NCI-H187 (cell line): Measurements from ENCODE around the gene BANP.
"Not testable (repeated sequence)": the region's sequence is repeated elsewhere in the genome, so short reads cannot be mapped to it uniquely, and the experiment has no call there.

Source experiments
- DNase-seq, 2 experiments: peaks; one replicate each; lab custom pipeline; 2025; lab: John Stamatoyannopoulos, UW

BANP gene

DNA sequence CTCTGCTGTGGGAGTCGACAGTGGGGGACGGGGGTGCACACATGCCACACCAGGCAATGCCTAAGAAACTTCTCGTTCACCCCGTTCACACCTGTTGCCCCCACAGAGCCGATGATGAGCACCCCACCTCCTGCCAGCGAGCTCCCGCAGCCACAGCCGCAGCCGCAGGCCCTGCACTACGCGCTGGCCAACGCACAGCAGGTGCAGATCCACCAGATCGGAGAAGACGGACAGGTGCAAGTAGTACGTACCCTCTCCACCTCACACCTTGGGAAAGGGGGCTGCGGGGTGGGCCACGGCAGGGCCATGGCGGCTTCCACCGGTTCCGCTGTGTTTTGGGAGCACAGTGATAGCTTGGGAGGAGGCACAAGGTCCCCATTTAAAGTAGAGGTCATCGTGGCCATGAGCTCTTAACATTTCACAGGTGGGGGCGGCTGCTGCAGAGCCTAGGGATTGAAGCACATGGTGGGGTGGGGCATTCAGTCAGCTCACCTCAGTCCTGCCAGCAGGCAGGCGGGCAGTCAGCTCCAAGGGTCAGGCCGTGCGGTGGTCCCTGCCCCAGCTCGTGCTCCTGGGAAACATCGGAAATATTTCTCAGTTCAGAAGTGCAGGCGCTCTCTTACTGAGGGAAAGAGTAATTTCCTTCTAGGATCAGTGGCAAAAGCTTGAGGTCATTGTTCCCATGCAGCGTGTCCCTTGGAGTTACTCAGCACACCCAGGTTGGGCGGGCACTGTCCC lies 81.9 kb downstream of the BANP start:
- DNase-seq = not testable (repeated sequence)

DNA sequence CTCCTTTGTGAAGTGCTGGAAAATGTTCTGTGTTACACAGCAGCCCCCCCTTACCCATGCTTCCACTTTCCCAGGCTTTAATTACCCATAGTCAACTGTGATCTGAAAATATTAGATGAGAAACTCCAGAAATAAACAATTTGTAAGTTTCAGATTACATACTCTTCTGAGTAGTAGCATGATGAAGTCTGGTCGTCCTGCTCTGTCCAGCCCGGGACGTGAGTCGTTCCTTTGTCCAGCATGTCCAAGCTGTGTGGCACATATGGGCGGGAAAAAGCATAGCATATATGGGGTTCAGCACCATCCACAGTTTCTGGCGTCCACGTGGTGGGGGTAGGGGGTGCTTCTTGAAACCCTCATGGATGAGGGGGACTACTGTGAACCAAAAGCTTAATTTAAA lies 83.5 kb downstream of the BANP start:
- DNase-seq = no peak

DNA sequence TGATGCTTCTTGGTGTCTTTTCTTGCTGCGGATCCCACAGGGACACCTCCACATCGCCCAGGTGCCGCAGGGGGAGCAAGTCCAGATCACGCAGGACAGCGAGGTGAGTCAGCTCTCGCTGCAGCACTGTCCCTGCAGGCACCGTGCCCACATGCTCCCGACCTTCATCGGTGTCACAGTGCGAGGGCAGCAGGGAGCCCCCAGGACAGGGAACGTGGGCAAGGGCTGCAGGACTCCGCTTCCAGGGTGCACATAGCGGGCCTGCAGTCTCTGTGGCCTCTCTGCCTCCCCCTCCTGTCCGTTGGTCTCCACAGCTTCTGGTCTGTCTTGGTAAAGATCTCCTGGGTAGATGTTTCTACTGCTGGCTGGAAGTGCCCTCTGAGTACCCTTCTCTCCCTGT lies 84.1 kb downstream of the BANP start:
- DNase-seq = no peak

DNA sequence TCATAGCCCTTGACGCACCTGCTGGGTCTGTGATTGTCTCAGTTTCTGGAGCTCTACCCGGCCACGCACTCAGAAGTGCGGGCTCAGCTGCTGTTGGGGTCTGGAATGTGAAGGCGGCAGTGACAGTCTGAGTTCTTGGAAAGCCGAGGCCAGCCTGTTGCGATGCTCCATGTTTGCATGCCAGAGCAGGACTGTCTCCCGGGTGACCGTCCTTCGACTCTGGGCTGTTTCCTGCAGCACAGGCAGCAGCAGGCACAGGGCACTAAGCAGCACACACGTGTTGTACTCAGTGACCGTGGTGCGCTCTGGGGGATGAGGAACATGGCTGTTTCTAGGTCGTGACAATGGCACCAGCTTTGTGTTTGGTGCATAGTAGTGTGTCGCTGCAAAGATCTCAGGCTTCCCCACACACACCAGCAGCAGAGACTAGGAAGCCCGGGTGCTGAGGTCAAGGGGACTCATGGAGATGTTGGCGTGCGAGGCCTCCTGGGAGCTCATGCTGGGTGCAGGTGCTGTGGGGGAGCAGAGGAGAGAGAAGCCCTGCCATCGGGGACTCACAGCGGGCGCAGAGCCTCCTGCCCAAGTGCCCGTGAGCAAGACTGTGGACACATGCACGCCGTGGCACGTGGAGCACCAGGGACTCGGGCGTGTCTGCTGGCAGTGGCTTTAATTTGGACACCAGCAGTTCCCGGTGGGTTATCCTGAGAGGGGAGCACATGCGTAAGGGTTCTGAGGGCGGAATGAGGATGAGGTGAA lies 84.8 kb downstream of the BANP start:
- DNase-seq = not testable (repeated sequence)

DNA sequence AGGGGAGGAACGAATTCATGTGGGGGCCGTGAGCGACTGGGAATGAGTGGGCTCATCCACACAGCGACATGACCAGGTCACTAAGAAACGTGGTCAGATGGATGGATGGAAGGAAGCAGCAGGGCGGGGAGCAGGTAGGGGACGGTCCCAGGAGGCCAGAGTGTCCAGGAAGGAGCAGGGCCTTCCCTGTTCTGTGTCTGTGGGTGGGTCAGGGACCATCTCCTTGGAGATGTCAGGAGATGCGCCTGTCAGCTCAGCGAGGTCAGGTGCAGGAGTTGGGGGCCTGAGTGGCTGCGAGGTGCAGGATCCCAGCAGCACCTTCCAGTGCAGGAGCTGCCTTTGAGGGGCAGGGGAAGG lies 85.4 kb downstream of the BANP start:
- DNase-seq = not testable (repeated sequence)

DNA sequence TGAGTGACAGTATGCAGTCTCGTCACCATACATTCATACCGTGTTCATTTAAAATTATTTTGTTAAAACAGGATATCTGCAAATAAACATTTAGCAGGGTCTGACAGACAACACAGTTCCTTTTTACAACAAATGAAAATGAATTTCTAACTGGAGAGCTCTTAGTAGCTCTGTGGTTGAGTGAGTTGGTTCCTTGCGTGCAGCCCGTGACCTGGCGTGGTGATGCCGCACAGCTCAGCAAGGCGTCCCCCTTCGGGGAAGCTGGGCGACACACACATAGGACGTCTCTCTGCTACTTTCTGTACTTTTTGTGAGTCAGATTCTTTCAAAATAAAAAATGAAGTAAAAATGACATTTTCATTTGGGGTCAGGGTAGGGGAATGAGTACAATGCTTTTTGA lies 86.1 kb downstream of the BANP start:
- not testable (repeated sequence) for DNase-seq

DNA sequence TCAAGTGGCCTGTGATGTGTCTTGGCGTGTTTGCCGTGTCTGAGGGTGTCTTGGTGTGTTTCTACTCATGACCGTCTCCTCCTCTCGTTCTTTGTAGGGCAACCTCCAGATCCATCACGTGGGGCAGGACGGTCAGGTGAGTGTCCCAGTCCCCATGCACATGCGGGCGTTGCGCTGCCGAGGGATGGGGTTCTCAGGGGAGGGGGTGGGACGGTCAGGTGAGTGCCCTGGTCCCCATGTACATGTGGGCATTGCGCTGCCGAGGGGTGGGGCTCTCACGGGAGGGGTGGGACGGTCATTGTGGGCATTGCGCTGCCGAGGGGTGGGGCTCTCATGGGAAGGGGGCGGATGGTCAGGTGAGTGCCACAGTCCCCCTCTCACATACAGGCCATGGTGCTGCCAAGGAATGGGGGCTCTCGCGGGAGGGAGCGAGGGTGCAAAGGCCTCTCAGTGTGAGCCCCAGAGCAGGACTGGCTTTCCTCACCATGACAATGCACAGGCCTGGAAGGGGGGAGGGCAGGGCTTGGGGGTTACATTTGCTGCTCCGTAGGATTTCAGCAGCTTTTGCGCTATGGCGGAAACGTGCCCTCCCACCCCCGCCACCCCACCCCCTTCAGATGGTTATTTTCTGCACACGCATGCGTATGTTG lies 86.8 kb downstream of the BANP start:
- DNase-seq = not testable (repeated sequence)

DNA sequence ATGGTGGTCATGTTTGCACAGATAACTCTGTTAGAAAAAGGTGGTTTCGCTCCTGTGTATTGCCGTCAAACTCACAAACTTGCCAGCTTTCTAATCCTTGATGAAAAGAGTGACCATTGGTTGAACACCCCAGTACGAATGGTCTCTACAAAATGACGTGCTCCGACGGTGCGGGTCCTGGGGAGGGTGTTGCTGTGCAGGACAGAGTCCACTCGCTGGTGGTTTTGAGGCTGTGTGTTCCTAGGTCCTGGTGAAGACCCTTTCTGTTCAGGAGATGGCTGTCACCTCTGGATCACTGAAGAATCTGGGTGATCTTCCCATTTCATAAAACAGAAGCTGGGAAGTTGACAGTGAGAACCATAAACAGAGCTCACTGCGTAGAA lies 87.3 kb downstream of the BANP start:
- DNase-seq = not testable (repeated sequence)

DNA sequence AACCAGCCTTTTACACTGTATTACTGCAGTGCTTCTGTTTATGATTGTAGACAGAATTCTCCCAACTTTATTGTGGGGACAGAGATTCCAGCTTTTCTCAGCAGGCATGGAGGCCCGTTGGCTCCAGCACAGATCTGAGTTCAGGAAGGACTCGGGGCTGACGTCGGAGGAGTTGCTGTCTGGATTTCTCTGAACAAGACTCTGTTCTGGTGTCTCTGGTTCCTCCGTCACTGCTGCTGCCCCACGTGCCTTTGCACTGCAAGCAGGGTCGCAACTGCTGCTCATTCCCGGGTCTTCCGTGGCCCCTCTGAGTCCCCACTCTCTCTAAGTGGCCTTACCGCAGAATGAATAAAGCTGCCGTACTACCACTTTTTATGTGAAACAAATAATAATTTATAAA lies 88.4 kb downstream of the BANP start:
- no peak for DNase-seq

DNA sequence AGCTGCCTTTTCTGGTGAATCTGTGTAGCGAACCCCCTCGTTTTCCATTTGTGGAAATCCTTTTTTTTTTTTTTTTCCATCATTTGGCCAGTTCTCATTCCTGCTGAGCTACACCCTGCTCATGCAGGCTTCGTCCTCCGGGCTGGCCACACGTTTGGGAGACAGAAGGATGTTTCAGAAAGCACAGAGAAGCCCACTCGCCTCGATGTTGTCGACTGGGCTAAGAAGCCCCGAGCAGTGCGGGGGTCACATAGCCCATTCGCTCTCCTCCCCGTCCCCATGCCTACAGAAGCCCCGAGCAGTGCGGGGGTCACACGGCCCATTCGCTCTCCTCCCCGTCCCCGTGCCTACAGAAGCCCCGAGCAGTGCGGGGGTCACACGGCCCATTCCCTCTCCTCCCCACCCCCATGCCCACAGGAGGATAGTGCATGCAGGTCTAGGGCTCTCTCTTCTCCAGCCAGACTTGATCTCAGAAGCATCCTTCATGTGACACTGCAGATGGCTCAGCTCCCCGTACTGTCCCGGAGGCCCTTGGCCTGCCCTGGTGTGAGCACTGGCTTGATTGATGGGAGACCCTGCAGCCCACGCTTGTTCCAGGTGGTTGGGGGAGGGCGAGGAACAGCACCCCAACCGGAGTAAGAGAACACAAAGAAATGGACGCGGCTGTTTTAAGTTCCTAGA lies 89.1 kb downstream of the BANP start:
- DNase-seq = not testable (repeated sequence)

DNA sequence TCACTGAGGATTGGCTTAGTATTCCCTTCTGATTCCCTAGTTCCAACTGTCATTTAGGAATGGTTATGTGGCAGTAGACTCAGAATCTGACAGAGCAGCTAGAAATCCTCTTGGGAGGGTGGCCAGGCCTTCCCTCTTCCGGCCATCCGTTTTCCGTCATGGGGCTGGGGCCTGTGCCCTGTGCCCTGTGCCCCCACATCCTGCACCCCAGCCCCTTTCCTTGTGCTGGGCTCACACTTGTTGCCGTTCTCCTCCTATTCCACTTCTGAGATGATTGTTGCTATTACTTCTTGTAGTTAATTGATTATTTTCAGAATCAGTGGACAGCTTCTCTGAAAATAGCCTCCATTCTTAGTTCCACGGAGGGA lies 89.6 kb downstream of the BANP start:
- not testable (repeated sequence) for DNase-seq

DNA sequence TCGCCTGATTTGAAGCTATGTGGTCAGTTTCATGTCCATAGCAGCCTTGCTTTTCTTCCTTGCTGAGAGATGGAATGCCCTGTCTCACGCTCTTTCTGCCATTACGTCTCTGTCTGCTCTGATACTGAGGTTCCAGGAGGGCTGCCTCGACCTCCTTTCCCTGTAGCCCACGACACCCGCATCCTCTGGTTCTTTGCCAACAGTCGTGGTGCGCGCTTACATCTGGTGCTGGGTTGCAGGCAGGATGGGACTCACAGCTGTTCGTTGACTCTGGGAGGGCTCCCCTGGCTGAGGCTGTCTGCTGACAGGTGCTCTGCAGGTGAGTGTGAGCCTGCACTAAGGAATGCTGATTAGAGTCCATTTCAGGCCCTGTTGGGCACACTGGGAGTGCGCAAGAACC lies 90.3 kb downstream of the BANP start:
- not testable (repeated sequence) for DNase-seq

DNA sequence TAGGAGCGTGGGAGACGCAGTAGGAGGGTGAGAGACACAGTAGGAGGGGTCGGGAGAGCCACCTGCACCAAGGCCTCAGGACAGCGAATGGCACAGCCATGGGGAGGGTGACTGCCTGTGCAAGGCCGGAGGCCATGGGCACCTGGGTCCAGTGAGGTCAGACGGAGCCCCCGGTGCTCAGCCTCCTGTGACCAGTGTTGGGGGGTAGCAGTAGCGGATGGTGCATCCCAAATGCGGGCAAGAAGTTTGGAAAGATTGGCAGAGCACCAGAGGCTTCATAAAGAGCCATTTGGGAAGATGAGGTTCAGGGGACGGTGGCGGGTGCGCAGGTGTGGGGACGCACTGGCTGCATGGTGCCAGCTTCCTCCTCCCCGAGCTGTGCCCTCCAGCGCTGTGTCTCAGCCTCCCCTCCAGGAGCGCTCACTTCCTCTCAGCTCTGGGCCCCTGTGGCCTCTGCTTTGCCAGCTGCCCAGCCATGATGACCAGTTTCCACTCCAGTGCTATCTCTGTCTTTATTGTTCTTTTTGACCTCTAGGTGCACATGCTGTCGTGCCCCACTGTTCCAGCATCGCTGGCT lies 90.8 kb downstream of the BANP start:
- DNase-seq = not testable (repeated sequence)

DNA sequence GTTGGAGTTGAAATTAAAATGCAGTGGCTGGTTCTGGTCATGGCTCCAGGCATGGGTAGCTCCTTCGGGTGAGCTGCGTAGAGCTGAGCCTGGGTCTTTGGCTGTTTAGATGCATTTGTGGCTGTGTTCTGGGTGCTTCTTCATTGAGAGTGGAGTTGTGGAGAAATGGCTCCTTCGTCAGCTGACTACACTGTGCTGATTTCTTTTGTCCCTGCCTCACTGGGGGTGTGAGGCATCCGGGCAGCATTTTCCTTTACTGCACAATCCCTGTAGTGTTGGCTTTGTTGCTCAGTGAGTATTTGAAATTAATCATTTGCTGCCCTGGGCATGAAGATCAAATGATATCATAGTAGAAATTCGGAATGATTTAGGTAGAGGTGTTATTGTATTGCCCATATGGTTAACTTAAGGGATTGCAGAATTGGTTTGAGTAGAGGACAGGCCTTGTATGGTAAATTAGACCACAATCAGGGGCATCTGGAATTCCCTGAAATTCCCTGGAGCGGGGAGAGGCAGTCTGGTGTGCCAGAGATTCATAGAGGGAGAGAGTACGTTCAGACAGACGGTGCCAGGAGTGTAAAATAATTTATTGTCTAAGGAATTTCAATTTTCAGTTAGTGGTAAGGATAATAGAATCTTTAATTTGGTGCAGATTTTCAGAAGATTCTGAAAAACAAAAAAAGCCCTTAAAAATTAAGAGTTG lies 92.1 kb downstream of the BANP start:
- not testable (repeated sequence) for DNase-seq

DNA sequence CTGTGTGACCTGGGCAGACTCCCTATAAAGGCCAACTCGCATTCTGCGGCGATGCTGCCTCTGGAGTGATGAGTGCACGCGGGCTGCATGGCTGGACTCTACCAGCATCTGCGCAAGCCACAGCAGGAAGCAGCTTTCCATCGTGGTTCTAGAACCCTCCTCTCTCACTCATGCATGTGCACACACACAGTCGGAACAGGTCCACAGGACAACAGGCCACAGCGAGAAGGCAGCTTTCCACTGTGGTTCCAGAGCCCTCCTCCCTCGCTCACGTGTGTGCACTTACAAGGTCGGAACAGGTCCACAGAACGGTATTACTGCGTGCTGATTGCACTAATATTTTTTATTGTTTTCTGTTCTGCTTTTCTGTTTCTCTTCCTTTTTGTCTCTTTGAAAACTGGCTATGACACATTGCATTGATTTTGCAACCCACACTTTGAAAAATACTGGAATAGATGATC lies 92.9 kb downstream of the BANP start:
- not testable (repeated sequence) for DNase-seq

DNA sequence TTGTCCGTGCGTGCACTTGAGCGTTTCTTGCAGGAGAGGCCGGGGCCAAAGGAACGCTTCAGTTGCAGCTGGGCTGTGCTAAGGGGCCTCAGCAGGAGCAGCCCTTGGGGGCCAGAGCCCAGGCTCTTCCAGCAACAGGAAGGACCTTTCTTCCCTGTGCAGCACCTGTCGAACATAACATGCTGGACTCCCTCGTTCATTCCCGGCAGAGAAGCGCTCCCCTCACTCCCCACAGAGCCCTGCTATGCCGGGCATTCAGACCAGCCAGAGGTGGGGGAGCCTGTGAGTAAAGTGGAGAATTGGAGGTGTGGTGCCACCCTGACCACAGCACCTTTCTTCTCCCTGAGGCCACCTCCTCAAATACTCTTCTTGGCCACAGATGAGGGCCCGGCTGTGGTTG lies 94.1 kb downstream of the BANP start:
- not testable (repeated sequence) for DNase-seq

DNA sequence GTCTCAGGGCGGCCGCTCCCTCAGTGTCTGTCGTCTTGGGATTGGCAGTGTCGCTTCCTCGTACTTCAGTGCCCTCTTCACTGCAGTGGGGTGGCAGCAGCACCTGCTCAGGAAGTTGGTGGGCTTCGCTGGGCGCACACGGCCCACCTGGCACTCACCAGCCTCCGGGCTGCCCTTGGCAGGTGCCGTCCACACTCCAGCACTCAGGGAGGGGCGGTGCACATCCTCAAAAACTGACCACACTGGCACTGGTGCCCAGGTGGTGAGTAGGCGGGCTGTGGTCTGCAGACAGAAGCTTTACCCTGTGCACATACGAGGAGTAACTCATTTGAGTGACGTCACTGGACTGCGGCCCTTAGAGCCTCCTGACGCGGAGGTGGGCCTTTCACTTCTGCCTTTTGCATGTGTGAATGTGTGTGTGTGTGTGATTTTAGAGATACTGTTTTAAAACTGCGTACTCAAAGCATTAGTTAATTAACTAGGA lies 94.6 kb downstream of the BANP start:
- DNase-seq = no peak

DNA sequence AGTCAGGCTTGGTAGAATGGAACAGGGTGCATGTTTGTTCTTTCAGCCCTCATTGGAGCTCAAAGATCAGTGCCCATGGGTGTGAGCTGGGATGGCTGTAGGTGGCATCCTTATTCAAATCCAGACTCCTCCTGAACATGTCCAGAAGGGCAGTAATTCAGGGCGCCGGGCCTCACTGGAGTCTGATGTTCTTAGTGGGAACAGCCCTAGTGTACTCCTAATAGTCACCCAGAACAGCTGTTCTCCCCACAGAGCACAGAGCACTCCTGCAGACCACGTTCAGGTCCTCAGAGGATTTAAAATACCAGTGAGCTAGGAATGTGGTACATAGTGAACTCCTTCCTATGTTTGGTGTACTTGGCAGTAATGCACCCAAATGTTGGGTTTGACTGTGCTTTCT lies 96.2 kb downstream of the BANP start:
- DNase-seq = no peak

DNA sequence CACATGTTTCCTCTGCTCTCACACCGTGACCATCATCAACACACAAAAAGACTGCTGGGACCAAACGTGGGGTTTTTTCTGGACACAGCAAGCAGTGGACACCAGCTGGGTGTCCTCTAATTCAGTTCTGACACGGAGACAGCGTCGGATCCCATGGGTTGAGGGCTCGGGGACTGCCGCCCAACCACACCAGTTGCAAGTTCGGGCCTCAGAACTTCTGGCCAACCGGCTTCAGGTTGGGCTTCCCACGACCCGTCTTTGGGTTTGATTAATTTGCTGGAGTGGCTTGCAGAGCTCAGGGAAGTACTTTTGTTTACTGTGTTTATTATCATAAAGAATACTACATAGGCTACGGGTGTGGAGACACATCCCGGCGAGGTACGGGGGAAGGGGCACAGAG lies 97.8 kb downstream of the BANP start:
- no peak for DNase-seq

DNA sequence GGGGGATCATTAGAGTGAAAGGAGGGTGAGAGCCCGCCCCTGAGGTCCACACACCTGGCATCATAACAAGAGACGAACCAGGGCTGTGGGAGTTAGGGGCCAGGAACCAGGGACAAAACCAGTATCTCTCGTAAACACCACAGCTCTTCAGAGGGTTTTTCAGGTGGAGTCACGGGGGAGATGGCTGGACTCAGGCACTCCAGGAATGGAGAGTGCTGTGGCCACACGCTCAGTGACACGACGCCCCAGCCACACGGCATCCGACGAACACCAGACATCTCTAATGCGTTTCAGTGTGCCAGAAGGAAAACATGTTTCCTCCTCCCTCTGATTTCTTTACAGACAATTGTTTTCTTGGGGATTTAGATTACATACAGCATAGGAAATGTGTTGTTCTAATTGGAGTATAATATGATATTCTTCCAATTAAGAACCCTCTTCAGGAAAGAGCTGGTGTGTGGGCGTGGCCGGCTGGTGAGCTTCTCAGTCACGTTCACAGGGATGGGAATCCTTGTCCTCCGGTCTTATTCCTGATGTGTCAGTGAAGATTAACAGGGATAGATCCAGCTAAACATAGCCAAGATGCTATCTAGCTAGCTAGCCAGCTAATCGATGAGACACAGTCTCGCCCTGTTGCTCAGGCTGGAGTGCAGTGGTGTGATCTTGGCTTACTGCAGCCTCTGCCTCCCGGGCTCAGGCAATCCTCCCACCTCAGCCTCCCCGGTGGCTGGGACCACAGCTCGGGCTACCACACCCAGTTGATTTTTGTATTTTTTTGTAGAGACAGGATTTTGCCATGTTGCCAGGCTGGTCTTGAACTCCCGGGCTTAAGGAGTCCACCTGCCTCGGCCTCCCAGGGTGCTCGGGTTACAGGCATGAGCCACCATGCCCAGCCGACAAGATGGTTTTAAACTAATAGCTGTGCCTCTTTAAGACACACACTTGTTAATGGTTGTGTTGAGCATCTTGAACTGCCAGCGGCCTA lies 98.6 kb downstream of the BANP start:
- DNase-seq = no peak
